HG03571 (cell line): ENCODE measurements around the gene ABHD16B.

Experiments
- ATAC-seq: cut with Tn5 transposase; IDR thresholded peaks from one replicate; pipeline ENCODE4 v1.9.1; 2021; ENCODE audit not compliant: unreplicated experiment

Gene ABHD16B

GRCh38 chr20:63861365-63861934 lies at the start of gene ABHD16B:
ABHD16B (plus strand) TSS chr20:63861498; CDS start chr20:63861541, 43 bp downstream.
- no peak for ATAC-seq

- no peak for ATAC-seq
Measured at GRCh38 chr20:63814891-63815614, 46.2 kb upstream of the ABHD16B start.

- ATAC-seq, result no peak
Measured at GRCh38 chr20:63815615-63816253, 45.6 kb upstream of the ABHD16B start.

GRCh38 chr20:63819224-63819921 lies 41.9 kb upstream of the ABHD16B start:
- no peak for ATAC-seq

GRCh38 chr20:63821811-63822210 lies 39.5 kb upstream of the ABHD16B start:
- no peak for ATAC-seq

GRCh38 chr20:63822276-63822696 lies 39.0 kb upstream of the ABHD16B start:
- no peak for ATAC-seq

- no peak for ATAC-seq
Measured at GRCh38 chr20:63823691-63824311, 37.5 kb upstream of the ABHD16B start.

GRCh38 chr20:63825331-63826118 lies 35.8 kb upstream of the ABHD16B start:
- no peak for ATAC-seq

GRCh38 chr20:63826753-63827152 lies 34.5 kb upstream of the ABHD16B start:
- no peak for ATAC-seq

GRCh38 chr20:63828124-63828523 lies 33.2 kb upstream of the ABHD16B start:
- ATAC-seq, result no peak

- ATAC-seq, result no peak
Measured at GRCh38 chr20:63828545-63828944, 32.8 kb upstream of the ABHD16B start.

GRCh38 chr20:63828951-63829350 lies 32.3 kb upstream of the ABHD16B start:
- ATAC-seq, result no peak

GRCh38 chr20:63829603-63829944 lies 31.7 kb upstream of the ABHD16B start:
- no peak for ATAC-seq

GRCh38 chr20:63829945-63830835 lies 31.1 kb upstream of the ABHD16B start:
- ATAC-seq, result no peak

- ATAC-seq, result no peak
Measured at GRCh38 chr20:63830841-63831588, 30.3 kb upstream of the ABHD16B start, which contains the start of gene ZBTB46. ZBTB46 (minus strand) TSS chr20:63831264; CDS start chr20:63790757, 40,507 bp downstream.

GRCh38 chr20:63831646-63831992 lies 29.7 kb upstream of the ABHD16B start:
- ATAC-seq, result no peak

- no peak for ATAC-seq
Measured at GRCh38 chr20:63831993-63832686, 29.2 kb upstream of the ABHD16B start.
